SW480 (cell line): ENCODE measurements around the gene TSHZ3.

Experiments
- DNase-seq: peaks from one replicate; pipeline ENCODE4 v3.0.0-alpha.2; 2016; ENCODE audit warnings: low spot score

The TSHZ3 gene

GRCh38 chr19:31313291-31314030, 35.8 kb downstream of the TSHZ3 start:
- DNase-seq: no peak

DNA sequence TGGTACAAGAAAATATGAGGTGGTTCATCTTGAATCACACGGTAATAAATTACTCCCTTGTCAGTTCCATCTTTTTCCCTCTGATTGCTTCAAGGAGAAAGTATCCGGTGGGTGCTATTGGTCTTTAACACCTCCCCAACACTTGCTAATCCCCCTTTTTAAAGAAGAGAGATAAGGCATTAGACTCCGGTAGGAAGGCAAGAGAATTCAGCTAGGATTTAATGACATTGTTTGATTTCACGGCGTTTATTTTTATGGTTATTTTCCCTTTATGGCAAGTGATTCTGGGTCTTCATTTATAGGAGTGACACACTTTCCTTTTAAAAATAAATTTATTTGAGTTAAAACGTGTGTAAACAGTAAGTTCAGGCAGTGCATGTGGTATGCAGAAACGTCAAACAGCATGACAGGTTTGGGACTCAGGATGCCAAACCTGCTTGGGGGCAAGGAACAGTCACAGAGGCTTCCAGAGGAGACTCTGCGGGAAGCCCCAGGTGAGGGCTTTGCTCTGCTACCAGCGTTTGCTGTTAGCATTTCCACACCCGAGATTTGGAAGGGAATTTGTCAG, 36.5 kb downstream of the TSHZ3 start:
- DNase-seq: no peak

DNA sequence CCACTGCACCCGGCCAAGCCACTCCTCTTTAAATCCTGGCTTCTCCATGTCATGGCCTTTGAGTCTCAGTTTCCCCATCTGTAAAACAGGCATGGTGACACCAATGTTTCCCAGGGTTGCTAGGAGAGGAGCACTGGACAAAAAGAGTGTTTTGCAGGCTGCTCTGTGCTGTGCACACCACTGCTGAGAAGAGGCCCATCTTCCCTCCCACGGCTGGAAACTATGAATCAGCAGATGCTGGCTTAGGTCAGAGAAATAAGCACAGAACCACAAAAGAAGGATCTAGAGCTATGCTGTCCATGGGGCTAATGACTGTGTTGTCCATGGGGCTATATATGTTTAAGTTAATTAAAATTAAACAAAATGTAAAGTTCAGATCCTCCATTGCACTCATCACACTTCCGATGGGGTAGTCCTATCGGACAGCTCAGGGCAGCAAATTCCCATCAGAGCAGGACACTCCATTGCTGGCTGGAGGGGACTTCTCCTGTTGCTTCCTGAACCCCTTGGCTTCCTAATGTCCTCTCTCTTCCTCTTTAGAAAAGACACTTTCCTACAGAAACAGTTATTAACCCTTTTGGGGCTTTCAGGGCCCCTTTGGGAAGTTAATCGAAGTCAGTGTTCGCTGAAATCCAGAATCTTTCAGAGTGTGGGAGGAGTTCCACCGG, 37.1 kb downstream of the TSHZ3 start:
- no peak for DNase-seq

GRCh38 chr19:31310432-31311133, 38.7 kb downstream of the TSHZ3 start:
- DNase-seq: no peak

GRCh38 chr19:31308781-31309180, 40.5 kb downstream of the TSHZ3 start:
- DNase-seq: no peak

DNA sequence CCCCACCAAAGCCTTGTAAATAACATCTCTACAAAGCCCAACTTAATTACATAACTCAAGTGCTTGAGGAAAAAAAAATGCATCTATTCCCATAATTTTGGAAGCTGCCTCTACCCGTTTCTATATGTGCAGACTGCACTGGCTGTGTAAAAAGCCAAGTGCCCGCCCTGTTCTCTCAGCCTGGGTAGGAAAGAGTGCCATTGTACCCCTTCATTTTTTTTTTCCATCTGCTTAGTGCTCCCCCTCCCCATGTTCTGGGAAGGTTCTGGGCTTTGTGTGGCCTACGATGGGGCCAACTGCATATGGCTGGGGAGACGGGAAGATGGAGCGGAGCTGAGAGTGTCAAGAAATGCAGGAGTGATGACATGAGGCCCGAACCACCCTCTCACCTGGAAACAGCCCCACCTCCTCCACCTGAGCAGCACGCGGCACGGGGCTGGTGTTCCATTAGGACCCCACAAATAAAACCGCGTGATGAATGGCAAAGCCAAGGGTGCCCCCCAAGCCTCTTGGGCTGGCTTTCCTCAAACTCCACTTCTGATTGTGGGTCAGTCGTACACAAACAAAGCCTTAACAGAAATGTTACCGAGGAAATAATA, 42.1 kb downstream of the TSHZ3 start:
- DNase-seq: no peak

GRCh38 chr19:31306006-31306753, 43.1 kb downstream of the TSHZ3 start:
- DNase-seq: no peak

DNA sequence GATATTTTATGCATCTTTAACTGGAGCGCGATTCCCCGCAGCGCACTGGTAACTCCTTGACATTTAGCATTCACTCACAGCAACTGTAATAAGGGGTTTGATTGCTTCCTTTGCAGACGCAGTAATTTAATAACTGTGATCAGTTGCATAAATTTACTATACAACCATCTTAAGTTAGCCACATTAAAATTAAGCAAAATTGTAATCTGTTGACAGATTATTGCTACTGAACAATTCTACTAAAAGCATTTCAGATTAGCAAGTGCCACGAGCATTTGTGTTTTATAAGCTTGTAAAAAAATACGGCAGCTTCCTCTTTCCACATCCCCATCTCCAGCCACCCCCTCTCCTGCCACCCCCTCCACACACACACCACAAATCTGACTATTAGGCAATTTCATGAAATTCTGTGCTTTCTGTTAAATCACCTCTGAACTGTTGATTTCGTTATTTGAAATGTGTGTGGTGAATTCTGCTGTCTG, 44.4 kb downstream of the TSHZ3 start:
- DNase-seq: no peak

GRCh38 chr19:31303262-31303815, 45.9 kb downstream of the TSHZ3 start:
- no peak for DNase-seq

- DNase-seq: no peak
Observed at GRCh38 chr19:31301306-31301980, 47.8 kb downstream of the TSHZ3 start.

- no peak for DNase-seq
Observed at GRCh38 chr19:31300422-31300821, 48.8 kb downstream of the TSHZ3 start.

- DNase-seq: no peak
Observed at GRCh38 chr19:31299665-31300064, 49.6 kb downstream of the TSHZ3 start.

- no peak for DNase-seq
Observed at GRCh38 chr19:31297991-31298390, 51.2 kb downstream of the TSHZ3 start.

DNA sequence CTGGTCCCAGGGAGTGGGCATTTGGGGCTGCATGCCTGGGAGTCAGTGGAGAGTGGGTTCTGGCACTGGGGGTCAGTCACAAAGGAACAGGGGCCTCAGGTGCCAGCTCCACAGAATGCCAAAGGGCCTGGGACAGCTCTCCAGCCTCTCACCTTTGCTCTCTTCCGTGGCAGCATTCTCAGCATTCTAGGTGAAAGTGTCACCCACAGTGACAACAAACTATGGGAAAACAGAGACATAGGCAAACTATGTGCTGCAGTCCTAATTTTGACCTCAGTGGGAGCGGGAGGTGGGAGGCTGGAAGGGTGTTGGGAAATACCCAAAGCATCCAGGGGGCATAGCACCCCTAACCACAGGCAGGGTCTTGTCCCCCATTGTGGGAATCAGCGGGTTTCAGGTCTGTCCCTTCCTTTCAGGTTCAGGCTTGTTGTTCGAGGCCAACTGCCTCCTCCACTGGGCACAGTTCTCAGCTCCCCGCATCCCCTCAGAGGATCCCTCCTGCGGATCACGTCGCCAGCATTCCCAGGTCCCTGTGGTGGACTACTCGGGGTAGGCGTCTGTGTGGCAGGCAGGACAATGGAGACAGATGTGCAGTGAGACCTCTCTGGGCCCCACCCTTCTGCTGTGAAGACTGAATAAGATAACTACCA, 52.4 kb downstream of the TSHZ3 start:
- DNase-seq: no peak

GRCh38 chr19:31294189-31294588, 55.0 kb downstream of the TSHZ3 start:
- DNase-seq: no peak

GRCh38 chr19:31292639-31293185, 56.5 kb downstream of the TSHZ3 start:
- DNase-seq: no peak

GRCh38 chr19:31290931-31291590, 58.2 kb downstream of the TSHZ3 start:
- DNase-seq: no peak

GRCh38 chr19:31289976-31290375, 59.3 kb downstream of the TSHZ3 start:
- DNase-seq: no peak

DNA sequence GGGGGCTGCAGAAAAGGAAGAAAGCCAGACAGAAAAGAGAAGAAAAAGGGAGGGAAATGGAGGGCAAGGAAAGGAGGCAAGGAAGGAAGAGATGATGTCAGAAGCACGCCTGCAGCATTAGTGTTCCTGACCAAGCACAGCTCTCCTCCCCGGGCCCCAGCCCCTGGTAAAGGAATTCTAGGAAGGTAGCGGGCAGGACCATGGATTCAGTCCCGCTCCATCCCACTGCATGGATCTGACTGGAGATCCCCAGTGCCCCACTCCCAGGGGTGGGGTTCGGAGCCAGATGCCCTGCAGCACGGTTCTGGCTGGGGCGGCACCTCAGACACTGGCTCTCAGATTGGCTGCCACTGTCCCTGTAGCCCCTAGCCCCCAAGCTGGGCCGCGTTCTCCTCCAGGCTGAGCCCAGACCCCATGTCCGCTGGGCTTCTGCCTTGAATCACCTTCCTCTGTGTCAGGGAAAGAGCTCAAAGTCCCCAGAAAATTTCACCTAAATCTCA, 59.8 kb downstream of the TSHZ3 start:
- no peak for DNase-seq
